ENCODE data around the gene MAD1L1.
"Not testable (repeated sequence)": the region's sequence is repeated elsewhere in the genome, so short reads cannot be mapped to it uniquely, and the experiment has no call there.

MAD1L1 gene

GRCh38 chr7:1818575-1819258 lies 414.0 kb downstream of the MAD1L1 start:
- DNase-seq: no peak

GRCh38 chr7:1817061-1817712 lies 415.6 kb downstream of the MAD1L1 start:
- no peak for DNase-seq

GRCh38 chr7:1816451-1816850 lies 416.3 kb downstream of the MAD1L1 start:
- DNase-seq: not testable (repeated sequence)

DNA sequence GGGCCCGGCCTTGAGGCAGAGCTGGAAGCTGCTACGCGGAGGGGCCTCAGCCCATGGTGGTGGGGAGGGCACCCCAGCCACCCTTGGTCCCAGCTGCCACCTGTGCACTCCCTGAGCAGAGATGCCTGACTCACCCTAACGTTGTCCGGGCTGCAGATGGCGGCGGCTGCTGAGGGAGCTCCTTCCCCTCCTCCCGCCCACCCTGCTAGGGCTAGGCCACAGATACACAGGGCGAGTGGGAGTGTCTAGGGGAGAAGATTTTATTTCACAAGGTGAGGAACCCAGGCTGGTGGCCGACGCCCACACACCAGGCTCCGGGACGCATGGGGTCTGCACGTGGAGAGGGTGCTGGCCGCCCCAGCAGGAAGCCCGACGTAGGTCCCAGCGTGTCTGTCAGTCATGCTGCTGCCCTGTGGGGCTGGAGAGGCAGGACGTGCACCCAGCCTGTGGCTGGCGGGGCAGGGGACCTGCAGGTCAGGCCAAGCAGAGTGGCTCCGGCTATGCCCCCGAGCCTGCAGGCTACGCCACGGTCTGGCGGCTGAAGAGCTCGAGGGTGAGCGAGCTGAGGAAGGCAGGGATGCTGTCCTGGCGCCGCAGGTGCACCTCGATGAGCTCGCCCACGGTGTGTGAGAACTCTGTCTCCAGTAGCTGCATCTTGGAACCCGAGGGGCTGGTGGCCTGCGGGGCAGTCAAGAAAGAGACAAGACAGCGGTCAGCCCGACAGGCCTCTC lies 417.0 kb downstream of the MAD1L1 start:
- not testable (repeated sequence) for DNase-seq

GRCh38 chr7:1815051-1815481 lies 417.7 kb downstream of the MAD1L1 start:
- DNase-seq: no peak

- DNase-seq: no peak
Measured at GRCh38 chr7:1814089-1814811, 418.5 kb downstream of the MAD1L1 start.

DNA sequence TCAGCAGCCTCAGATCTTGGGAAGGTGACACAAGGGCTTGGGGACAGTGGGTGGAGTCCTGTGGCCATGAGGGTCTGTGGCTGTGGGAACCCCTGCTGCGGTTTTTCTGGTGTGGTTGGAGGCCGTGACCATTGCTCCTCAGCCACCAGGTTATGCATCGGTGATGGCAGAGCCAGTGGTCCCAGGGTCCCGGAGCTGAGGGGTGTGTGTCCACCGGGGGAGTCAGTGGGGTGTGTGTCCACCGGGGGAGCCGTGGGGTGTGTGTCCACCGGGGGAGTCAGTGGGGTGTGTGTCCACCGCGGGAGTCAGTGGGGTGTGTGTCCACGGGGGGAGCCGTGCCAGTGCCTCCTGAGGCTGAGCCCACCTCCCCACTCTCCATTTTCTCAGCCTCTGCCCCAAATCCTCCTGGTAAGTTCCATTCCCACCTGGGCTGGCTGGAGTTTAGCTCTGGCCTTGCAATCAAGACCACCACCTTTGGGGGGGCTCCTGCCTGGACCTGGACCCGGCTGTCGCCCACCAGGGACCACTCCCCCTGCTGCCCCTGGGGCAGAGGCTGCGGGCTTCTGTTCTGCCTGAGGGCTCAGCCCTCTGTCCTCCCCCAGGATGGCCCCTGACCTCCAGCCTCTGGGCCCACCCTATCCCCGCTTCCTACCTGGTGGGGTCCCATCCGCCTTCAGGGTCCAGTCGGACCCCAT lies 419.2 kb downstream of the MAD1L1 start:
- no peak for DNase-seq

DNA sequence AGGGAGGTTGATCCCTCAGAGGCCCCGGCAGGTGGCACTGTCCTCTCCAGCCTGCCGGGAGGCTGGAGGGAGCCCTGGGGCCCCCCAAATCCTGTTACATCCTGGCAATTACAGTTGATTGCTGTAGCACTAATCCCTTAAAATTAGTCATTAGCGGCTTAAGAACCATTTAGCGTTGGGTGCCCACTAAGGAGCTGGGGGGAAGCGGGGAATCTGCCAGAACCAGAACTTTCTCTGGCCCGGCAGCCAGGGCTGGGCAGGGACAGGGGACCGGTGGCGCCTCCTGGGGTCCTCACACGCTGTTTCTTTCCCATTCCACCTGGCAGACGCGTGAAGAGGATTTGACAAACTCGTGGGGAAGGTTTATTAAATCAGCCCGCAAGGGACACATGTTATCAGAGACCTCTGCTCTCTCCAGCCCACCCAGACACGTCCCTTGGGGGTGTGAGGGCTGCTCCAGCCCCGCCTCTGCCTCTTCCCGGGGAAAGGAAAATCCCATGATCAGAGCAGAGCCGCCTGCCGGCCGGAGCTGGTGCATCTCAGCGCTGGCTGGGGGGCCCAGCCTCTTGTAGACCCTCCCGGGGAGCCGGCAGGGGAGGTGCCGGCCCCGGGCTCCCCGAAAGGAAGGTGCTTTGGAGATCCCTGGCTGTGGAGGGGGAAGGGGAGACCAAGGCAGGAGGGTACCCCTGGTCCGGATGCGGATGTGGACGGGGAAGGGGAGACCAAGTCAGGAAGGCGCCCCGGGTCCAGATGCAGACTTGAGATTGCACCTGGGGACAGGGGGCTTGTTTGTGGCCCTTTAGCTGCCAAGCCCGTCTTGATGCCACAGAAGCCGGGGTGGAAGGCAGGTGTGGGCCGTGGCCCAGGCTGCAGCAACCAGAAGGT lies 420.0 kb downstream of the MAD1L1 start:
- no peak for DNase-seq

GRCh38 chr7:1811850-1812508 lies 420.8 kb downstream of the MAD1L1 start:
- DNase-seq: no peak

DNA sequence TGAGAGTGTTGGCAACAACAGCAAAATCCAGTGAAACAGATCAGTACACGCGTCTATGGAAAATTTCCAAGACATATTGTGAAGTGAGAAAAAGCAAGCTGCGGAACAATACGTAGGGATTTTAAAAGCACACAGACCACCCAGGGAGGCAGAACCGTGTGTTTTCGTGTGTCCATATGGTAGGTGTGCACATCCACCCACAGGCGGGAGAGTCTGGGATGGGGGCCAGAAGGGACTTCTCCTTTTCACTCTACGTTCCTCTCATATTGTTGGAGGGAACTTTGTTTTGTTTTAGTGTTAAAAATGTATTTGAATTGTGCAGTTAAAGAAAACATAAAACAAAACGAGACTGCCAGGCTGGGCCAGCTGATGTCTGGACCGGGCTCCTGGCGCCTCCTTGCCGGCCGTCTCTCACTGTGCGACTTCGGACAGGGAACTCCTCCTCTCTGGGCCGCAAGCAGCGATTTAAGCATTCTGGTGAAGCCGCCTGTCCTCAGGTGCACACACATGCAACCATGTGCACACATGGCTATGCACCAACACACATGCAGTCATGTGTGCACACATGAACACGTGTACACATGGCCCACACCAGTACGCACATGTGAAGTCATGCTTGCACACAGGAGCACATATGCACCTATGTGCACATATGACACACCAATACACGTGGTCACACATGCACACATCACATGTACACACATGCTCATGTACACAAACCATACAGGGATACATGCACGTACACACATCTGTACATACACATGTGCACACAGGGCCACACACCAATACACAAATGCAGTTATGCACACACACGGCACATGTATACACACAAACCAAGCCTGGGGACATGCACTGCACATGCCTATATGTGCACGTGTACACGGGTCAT lies 421.5 kb downstream of the MAD1L1 start:
- DNase-seq: no peak

- no peak for DNase-seq
Measured at GRCh38 chr7:1810521-1810920, 422.2 kb downstream of the MAD1L1 start.

GRCh38 chr7:1809601-1810258 lies 423.0 kb downstream of the MAD1L1 start:
- no peak for DNase-seq

- DNase-seq: no peak
Measured at GRCh38 chr7:1809070-1809469, 423.7 kb downstream of the MAD1L1 start.

GRCh38 chr7:1807821-1808600 lies 424.7 kb downstream of the MAD1L1 start:
- DNase-seq: no peak

DNA sequence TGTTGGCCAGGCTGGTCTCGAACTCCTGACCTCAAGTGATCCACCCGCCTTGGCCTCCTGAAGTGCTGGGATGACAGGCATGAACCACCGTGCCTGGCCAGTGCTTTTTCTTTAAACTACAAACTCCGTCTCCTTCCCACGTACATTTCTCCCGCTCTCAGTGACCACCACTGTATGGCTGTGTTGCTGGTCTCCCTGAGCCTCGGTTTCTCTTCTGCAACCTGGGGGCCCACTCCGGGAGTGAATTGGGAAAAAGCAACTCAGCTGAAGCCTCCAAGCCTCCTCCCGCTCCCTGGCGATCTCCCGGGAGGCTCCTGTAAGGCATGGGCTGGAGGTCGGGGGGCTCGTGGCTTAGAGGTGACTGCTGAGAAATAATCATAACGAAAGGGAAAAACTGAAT lies 426.4 kb downstream of the MAD1L1 start:
- no peak for DNase-seq

- no peak for DNase-seq
Measured at GRCh38 chr7:1804310-1804709, 428.4 kb downstream of the MAD1L1 start.

GRCh38 chr7:1802899-1803298 lies 429.8 kb downstream of the MAD1L1 start:
- DNase-seq: no peak

GRCh38 chr7:1800902-1801301 lies 431.8 kb downstream of the MAD1L1 start:
- DNase-seq: no peak

DNA sequence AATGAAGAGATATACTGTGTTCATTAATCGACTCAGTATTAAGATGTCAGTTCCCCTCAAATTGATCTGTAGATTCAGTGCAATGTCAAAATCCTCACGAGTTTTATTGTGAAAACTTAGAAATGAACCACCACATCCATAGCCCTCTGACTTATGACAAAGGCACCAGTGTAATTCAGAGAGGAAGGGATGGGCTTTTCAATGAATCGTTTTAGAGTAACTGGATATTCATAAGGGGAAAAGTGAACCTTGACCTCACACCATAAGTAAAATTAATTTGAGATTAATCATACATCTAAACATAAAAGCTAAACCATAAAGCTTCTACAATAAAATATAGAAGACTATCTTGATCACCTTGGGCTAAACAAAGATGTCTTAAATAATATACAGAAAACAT lies 434.6 kb downstream of the MAD1L1 start:
- no peak for DNase-seq
